Kidney epithelial cell (primary cell): Measurements from ENCODE around the gene FBN1. TPM values are rescaled to one million over a fixed set of nuclear protein-coding genes. Genes with fewer than 3 reads are reported as not detected.

ENCODE experiments used
- DNase-seq: peaks from one replicate; pipeline ENCODE4 v3.0.0-alpha.2; 2010; ENCODE audit warnings: low read depth
- H3K27me3 ChIP-seq: 2 replicates; pipeline ENCODE4 v1.6.0; 2011; ENCODE audit warnings: low read length; ENCODE audit not compliant: control insufficient read depth, insufficient read depth
- H3K36me3 ChIP-seq: 2 replicates; pipeline ENCODE4 v1.5.1; 2011; ENCODE audit warnings: low read length; ENCODE audit not compliant: control insufficient read depth, insufficient read depth
- H3K4me3 ChIP-seq: 2 replicates; pipeline ENCODE4 v1.5.1; 2011; ENCODE audit warnings: low read depth, mild to moderate bottlenecking, control low read depth, low read length
- CTCF ChIP-seq: IDR thresholded peaks from 2 replicates; pipeline ENCODE4 v1.5.1; 2011; ENCODE audit warnings: mild to moderate bottlenecking, moderate library complexity, low read length, control low read depth, inconsistent platforms; ENCODE audit not compliant: insufficient read depth, poor library complexity, severe bottlenecking
- total RNA-seq: library from RNA; depleted of rRNA; stranded (reverse); fragments of >200 nt; gene quantifications from 2 replicates; pipeline ENCODE4 v1.2.3, GENCODE V29; 2015

FBN1 gene
- total RNA-seq, 1 donor from 2014 or later = 35.9 TPM

DNA sequence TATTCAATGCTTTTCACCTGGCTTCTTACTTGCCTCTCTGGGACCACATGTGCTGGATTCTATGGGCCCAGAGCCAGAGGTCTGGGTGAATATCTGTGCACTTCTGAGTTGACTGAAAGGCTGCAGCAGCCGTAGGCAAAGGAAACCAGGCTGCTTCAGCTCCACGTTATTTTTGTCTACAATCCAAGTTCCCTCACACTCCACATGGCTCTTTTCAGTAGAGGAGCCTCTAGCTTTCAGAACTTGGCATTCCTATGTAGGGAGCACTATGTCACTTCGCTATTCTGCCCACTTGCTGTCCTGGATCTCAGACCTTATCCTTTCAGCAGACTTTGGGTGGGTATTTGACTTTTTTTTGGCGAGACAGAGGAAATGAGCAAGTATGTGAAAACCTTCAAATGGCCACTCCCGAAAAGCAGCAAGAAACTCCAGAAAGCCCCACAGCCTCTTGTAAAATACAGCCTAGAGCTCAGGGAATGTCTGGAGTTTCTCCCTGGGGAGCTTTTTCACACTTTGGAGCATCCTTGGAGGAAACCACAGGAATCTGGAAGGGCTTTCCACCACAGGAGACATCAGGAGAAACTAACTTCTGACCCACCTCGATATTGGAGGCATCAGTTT is 233.4 kb downstream of the FBN1 start:
- TF ChIP-seq CTCF = no peak
- H3K27me3 ChIP-seq = no peaks in the 10 kb centered on the region
- no peak overlapping the region for H3K4me3 ChIP-seq
- H3K36me3 ChIP-seq = peaks cover 2% of the 10 kb centered on the region
- no peak for DNase-seq

GRCh38 chr15:48409623-48410022 is 235.9 kb downstream of the FBN1 start:
- no peak for DNase-seq
- Histone ChIP-seq H3K4me3 (no peak overlapping the region), H3K27me3 (no peaks in the 10 kb centered on the region), H3K36me3 (no peaks in the 10 kb centered on the region)
- no peak for TF ChIP-seq CTCF

GRCh38 chr15:48408327-48408726 is 237.2 kb downstream of the FBN1 start:
- Histone ChIP-seq H3K4me3 (no peak overlapping the region), H3K27me3 (no peaks in the 10 kb centered on the region), H3K36me3 (no peaks in the 10 kb centered on the region)
- TF ChIP-seq CTCF = no peak
- DNase-seq = no peak

GRCh38 chr15:48407646-48408045 is 237.9 kb downstream of the FBN1 start:
- TF ChIP-seq CTCF = no peak
- Histone ChIP-seq H3K4me3 (no peak overlapping the region), H3K36me3 (no peaks in the 10 kb centered on the region), H3K27me3 (no peaks in the 10 kb centered on the region)
- DNase-seq = no peak

GRCh38 chr15:48406911-48407310 is 238.6 kb downstream of the FBN1 start:
- H3K4me3 ChIP-seq = no peak overlapping the region
- DNase-seq = no peak
- no peaks in the 10 kb centered on the region for H3K27me3 ChIP-seq
- peak; percentile 24 for TF ChIP-seq CTCF
- H3K36me3 ChIP-seq = no peaks in the 10 kb centered on the region

- Histone ChIP-seq H3K27me3 (no peaks in the 10 kb centered on the region), H3K36me3 (no peaks in the 10 kb centered on the region), H3K4me3 (no peak overlapping the region)
- no peak for TF ChIP-seq CTCF
- no peak for DNase-seq
These were observed 239.1 kb downstream of the FBN1 start for GRCh38 chr15:48406266-48406891.
